Upper lobe of right lung (tissue), 1 donor: Measurements from ENCODE around the gene NAA15. TPM values are rescaled to one million over a fixed set of nuclear protein-coding genes. Genes with fewer than 3 reads are reported as not detected.

Experiments used
- ATAC-seq: fragments of 200-7000 bp; cut with Tn5 transposase; one replicate; pipeline ENCODE4 v1.9.1; 2020; ENCODE audit warnings: mild to moderate bottlenecking, moderate library complexity
- DNase-seq: peaks from one replicate; pipeline ENCODE4 v3.0.0-alpha.2; 2020
- H3K27ac ChIP-seq: fragments of 200-600 bp; one replicate; pipeline ENCODE4 v1.8.0; 2022
- H3K27me3 ChIP-seq: fragments of 200-600 bp; one replicate; pipeline ENCODE4 v1.8.0; 2022; ENCODE audit warnings: mild to moderate bottlenecking
- H3K36me3 ChIP-seq: fragments of 200-600 bp; one replicate; pipeline ENCODE4 v1.8.0; 2022
- H3K4me1 ChIP-seq: fragments of 200-600 bp; one replicate; pipeline ENCODE4 v1.8.0; 2022
- H3K4me3 ChIP-seq: fragments of 200-600 bp; one replicate; pipeline ENCODE4 v1.8.0; 2022; ENCODE audit warnings: mild to moderate bottlenecking
- H3K9me3 ChIP-seq: fragments of 200-600 bp; one replicate; pipeline ENCODE4 v1.8.0; 2022
- CTCF ChIP-seq: fragments of 200-600 bp; IDR thresholded peaks from one replicate; pipeline ENCODE4 v1.8.0; 2022; ENCODE audit warnings: antibody characterized with exemption
- intact Hi-C: fragments of 100-400 bp; cut with DNase I; formaldehyde crosslinking; loops from one replicate; pipeline ENCODE4 v1.11.0; 2022
- total RNA-seq: library from RNA; stranded (reverse); fragmentation: NEBNext Ultra II Directional; extraction: Animal tissue kit (Norgen Biotek cat#: 25700); gene quantifications from one replicate; pipeline ENCODE4 v1.2.1, GENCODE V29; 2021
- donor health status: DM: no; HTN: yes; CAD: no; lungs with severe emphysema.

NAA15 gene
- total RNA-seq, 1 donor from 2014 or later = 38.5 TPM

- peaks cover 43% of the 10 kb centered on the region for H3K27me3 ChIP-seq
- DNase-seq (no peak), ATAC-seq (no peak)
- H3K9me3 ChIP-seq = no peaks in the 10 kb centered on the region
- no peak for TF ChIP-seq CTCF
- intact Hi-C loops = no loop called here
- no peaks in the 10 kb centered on the region for H3K36me3 ChIP-seq
- no peak overlapping the region for H3K27ac ChIP-seq
- H3K4me1 ChIP-seq = peaks cover 15% of the 10 kb centered on the region
- no peak overlapping the region for H3K4me3 ChIP-seq
These were observed 26.0 kb upstream of the NAA15 start for GRCh38 chr4:139275281-139275735.

GRCh38 chr4:139278485-139278884 is 22.8 kb upstream of the NAA15 start:
- Histone ChIP-seq H3K36me3 (no peaks in the 10 kb centered on the region), H3K9me3 (no peaks in the 10 kb centered on the region), H3K4me1 (peaks cover 15% of the 10 kb centered on the region), H3K27ac (no peak overlapping the region), H3K4me3 (no peak overlapping the region), H3K27me3 (peaks cover 46% of the 10 kb centered on the region)
- no peak for TF ChIP-seq CTCF
- DNase-seq (no peak), ATAC-seq (no peak)
- intact Hi-C loops = no loop called here

GRCh38 chr4:139278912-139279759 is 22.2 kb upstream of the NAA15 start:
- peak; percentile 50 for ATAC-seq
- Histone ChIP-seq H3K4me3 (peak overlapping the region; percentile 39), H3K9me3 (no peaks in the 10 kb centered on the region), H3K27ac (no peak overlapping the region), H3K4me1 (peaks cover 15% of the 10 kb centered on the region), H3K27me3 (peaks cover 46% of the 10 kb centered on the region), H3K36me3 (no peaks in the 10 kb centered on the region)
- no peak for DNase-seq
- intact Hi-C loops = no loop called here
- TF ChIP-seq CTCF = no peak

- Histone ChIP-seq H3K4me1 (peaks cover 15% of the 10 kb centered on the region), H3K27me3 (peaks cover 46% of the 10 kb centered on the region), H3K36me3 (no peaks in the 10 kb centered on the region), H3K9me3 (no peaks in the 10 kb centered on the region), H3K27ac (no peak within 1 kb of the TSS), H3K4me3 (peak within 1 kb of the TSS; percentile 39)
- ATAC-seq (peak; percentile 70), DNase-seq (peak; percentile 70)
- intact Hi-C loops = no loop called here
- no peak for TF ChIP-seq CTCF
These were observed 21.3 kb upstream of the NAA15 start, which contains the start of gene MGARP for GRCh38 chr4:139279760-139280620. Gene MGARP (minus strand): TSS chr4:139280225. CDS start chr4:139280158, 67 bp downstream.

- H3K4me3 ChIP-seq = no peak overlapping the region
- H3K27ac ChIP-seq = no peak overlapping the region
- no peak for TF ChIP-seq CTCF
- no peaks in the 10 kb centered on the region for H3K36me3 ChIP-seq
- intact Hi-C loops = no loop called here
- peaks cover 15% of the 10 kb centered on the region for H3K4me1 ChIP-seq
- ATAC-seq (no peak), DNase-seq (no peak)
- peaks cover 34% of the 10 kb centered on the region for H3K27me3 ChIP-seq
- H3K9me3 ChIP-seq = no peaks in the 10 kb centered on the region
These were observed 19.1 kb upstream of the NAA15 start for GRCh38 chr4:139282065-139282720.
